SKM-1 treated with dmso at 0.1 percent for 144 hours (cell line): ENCODE measurements around the gene ANKS1B.
A peak's percentile ranks its signal among the peaks of the same experiment; 100 is the strongest.
"Not testable (repeated sequence)": the region's sequence is repeated elsewhere in the genome, so short reads cannot be mapped to it uniquely, and the experiment has no call there.

ENCODE experiments used
- DNase-seq: peaks from one replicate; lab custom pipeline; 2025; ENCODE audit not compliant: unreplicated experiment; lab: John Stamatoyannopoulos, UW

The ANKS1B gene

DNA sequence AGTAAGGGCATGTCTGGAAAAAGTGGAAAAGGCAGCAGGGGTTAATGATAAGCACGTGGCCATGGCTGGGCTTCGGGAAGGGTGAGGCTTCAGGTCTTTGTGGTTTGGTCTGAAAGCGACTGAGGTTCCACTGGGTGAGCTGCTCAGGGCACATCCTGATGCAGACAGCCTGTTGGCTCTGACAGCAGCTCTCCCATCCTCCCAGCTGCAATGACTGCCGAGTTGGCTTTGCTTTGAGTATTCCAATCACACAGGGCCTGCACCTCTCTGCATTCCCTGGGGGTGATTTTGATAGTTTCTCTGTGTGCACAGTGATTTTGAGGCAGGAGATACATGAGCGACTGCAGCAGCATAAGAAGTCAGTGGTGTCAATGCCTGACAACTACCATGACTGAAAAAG is 948.9 kb downstream of the ANKS1B start:
- no peak for DNase-seq

DNA sequence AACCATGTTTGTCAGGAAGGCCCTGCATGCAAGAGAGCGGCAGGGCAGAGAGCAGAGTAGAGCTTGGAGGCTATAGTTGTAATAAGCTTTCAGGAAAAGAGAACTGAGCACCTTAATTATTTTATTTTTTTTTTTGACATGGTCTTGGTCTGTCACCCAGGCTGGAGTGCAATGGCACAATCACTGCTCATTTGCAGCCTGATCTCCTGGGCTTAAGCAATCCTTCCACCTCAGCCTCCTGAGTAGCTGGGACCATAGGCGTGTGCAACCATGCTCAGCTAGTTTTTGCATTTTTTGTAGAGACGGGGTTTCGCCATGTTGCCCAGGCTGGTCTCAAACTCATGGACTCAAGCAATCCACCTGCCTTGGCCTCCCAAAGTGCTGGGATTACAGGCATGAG is 950.5 kb downstream of the ANKS1B start:
- not testable (repeated sequence) for DNase-seq

DNA sequence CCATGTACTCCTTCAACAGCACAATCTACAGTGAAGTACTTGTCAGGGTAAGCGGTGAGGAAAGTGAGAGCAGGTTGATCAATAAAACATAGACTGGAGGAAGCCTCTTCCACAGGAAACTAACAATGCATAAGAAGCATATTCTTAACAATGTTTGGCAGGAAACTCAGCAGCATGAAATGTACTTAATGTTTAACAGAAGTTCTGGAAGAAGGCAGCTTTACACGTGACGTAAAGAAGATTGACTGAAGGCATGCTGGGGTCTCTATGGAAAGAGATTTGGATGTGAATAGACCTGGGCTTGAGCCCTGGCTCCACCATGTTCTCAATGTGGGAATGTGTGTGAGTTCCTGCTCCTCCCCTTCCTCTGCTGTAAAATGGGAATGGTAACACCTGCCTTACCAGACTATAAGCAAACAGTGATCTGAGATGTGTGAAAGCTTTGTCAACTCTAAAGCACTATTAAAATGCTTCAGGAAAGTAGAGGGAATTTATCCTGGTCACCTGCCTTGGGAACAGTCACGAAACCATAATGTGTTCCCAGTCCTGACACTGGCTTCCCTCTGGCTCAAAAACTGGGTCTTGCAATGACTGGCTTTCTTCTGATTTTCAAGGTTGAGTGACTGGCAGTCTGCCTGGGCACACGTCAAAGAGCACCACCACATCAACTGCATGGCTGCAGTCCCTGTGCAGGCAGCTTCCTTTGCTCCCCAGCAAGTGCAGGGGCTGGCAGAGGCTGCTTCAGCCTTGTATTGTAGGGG is 955.0 kb downstream of the ANKS1B start:
- DNase-seq = no peak

DNA sequence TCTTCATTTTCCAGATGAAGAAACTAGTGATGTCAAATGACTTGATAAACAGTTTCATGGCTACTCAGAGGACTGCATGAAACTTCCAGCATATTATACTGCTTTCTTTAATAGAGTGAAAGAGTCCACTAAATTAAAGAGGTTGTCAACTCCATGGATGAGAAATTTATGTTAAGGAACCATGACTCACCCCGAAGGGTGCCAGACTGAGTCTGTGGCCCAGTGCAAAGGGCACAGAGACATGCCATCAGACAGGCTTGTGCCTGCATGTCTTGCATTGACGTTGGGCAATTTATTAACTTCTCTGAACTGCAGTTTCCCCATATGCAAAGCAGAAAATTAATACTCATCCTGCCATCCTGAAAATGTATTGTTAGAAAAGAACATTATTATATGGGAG is 957.3 kb downstream of the ANKS1B start:
- DNase-seq = no peak

DNA sequence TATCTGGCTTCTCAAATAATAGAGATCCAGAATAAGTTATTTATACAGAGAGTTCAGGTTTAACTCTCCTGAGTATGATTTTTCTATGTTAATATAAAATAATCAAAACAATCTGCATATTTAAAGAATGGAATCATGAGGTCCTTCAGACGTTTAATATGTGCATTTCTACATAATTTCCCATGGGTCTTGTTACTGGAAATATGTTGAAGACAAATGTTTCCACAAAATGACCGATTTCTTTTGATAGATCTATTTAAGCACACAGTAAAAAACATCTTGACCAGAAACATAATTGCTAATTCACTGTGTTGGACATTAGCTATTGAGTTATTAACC is 957.7 kb downstream of the ANKS1B start:
- no peak for DNase-seq

DNA sequence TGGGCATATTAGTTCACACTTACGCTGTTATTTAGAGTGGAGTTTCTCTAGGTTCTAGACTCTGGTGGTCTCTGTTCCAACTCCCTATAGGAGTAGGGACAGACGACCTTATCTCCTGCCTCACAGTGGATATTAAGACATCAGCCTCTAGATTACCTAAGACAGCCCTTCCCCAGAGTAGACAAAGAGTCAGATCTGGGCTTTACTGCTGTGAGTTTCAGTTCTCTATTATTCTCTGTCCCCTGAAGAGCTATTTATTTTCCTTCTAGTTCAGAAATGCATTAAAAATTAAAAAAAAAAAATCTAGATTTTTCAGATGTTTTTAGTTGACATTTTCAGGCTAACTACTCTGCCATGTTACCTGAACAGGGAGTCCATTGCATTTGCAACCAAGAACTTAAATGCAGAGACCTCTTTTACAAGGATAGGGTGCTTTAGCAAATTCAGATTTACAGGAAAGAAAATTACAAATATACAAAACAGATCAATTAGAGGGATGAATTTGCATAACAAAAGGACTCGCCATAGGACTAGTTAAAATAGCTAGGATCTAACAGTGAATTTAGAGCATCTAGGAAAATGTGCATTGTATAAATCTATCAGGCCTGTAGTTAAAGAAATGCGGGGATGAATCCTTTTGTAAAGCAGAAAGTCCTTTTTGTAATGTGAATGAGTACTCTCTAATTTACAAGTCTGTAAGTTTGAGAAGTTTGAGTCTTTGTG is 958.2 kb downstream of the ANKS1B start:
- no peak for DNase-seq

DNA sequence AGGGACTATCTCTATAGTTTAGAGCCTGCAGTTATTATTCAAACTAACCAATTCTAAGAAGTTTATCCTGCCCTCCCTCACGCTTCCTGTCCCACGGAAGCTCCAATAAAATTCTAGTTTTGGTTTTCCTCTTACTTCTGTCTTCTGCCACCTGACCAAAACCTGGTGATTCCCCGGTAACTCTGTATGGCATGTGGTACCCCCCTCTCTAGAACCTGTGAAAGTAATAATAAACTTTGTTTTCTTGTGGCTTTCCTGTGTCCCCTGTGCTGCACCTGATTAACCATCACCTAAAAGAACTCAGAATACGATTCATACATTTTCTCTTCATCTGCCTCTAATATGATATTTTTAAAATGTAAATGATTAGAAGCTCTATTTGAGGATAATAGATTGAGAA is 959.9 kb downstream of the ANKS1B start:
- no peak for DNase-seq

DNA sequence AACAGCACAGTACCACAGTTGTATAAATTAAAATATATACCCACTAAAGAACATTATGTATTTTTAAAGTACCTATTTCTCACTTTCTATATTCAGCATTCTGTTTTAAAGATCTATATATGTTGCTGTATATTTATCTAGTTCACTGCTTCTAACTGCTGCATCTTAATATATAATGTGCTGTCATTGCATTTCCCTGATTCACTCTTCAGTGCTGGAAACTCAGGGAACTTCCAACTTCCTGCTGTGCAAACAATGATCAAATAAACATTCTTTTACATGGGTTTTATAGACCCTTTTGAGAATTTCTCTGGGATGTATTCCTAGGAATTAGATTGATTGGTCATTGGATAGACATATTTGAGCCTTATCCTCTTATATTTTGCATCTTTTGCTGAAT is 960.5 kb downstream of the ANKS1B start:
- DNase-seq = no peak

DNA sequence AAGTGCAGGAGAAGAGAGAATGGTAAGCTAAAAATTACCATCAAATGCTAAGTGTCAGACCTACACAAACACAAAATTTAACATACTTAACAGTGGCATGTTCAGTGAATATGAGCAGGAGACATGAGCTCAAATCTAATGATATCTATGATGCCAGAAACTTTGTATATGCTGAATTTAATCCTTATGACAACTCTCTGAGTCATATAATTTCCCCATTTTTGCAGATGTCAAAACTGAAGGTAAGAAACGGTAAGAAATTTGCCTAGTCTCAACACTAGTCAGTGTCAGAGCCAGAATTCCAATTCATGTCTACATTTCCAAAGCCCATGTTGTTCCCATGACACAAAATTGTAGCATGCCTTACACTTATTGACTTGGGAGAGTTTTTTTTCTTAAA is 963.9 kb downstream of the ANKS1B start:
- no peak for DNase-seq

DNA sequence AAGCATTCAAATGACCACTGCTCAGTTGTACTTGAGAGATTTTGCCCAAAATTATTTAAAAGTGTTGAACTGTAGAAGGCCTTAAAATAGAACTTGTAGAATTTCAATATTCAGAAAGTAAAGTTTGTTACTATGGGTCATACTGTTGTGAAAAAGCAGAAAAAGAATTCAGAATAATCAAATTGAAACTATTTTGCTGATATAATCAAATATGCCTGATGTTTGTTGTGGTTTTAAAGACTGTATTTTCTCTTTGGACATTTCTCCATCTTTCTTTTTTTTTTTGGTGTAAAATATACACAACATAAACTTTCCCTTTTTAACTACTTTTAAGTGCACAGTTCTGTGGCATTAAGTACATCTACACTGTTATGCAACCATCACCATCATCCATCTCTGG is 964.9 kb downstream of the ANKS1B start:
- DNase-seq = no peak

DNA sequence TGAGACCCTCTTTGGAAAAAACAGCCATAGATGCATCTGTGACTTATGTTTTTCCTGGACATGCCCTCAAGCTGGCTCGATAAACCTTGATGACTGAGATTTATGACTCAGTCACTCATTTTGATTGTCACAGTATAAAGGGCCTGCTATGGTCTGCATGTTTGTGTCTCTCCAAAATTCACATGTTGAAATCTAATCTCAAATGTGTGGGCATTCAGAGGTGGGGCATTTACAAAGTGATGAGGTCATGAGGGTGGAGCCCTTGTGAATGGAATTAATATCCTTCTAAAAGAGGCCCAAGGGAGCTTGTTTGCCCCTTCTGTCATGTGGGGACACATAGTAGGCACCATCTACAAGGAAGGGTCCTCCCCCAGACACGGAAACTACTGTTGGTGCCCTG is 966.8 kb downstream of the ANKS1B start:
- no peak for DNase-seq

DNA sequence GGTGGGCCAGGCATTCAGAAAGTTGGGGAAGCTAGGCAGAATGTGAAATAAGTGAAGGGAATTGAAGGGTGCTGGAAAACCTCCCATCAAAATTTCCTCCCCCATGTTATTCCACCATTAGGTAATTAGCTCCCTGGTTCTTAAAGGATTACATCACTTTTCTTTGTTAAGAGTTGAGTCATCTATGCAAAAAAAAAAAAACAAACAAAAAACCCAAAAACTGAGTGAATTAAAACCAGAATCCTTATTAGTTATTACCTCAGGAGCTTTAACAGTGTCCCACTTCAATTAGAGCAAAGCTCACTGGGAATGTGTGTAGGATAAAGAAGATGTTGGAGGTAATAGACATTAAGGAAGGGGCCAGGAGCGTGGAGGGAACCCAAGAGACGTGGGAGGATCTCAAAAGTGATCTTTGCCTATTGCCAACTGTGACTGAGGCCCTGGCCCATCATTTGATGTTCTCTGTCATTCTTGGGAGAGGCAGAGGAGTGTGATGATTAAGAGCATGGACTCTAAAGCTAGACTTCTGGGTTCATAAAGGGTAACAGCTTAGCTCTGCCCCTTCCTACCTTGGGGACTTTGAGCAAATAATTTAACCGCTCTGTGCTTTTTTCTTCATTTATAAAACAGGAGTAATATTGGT is 975.0 kb downstream of the ANKS1B start:
- no peak for DNase-seq

DNA sequence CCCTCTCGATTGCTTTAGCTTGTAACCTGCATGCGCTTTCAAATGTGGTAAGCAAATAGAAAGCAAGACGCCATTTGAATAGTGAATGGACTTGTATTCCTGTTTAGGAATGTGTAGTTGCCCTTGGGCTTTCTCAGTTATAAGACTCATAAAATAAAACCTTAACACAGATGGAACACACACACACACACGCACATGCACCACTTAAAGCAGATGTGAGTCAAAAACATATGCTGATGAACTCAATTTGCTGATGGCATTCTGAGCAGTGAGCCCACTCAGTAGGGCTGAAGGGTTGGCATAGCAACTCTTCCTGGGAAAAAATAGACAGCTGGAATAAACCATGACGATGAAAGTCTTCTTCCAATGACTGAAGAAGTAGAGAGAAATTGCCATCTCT is 979.1 kb downstream of the ANKS1B start:
- no peak for DNase-seq

DNA sequence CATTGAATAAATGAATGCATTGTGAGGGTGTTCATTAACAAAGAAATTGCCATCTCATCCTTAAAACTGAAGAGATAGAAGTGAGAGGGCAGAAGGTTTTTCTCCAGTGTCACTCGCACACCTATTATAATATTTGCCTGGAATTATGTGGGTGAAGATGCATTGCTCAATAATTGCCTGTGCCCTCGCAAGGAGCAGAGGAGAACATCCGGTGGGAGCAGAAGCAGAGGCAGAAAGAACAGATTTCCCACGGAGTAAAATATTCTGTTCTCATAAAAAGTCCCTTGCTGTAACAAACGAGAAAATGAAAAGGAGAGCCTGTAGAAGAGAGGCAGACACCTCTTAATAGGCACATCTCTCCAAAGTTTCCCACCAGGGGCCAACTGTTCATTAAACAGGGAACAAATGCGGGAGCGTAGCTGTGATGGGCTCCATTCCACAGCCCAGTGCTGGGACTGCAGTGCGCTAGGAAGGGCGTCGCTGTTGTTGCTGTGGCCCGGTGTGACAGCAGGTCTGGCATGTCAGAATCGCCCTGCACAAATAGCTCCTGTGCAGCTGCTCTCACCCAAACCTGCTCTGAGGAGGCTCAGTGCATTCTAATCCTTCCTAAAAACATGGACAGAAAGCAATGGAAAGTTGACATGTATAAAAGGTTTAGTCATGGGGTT is 979.8 kb downstream of the ANKS1B start:
- DNase-seq = no peak

DNA sequence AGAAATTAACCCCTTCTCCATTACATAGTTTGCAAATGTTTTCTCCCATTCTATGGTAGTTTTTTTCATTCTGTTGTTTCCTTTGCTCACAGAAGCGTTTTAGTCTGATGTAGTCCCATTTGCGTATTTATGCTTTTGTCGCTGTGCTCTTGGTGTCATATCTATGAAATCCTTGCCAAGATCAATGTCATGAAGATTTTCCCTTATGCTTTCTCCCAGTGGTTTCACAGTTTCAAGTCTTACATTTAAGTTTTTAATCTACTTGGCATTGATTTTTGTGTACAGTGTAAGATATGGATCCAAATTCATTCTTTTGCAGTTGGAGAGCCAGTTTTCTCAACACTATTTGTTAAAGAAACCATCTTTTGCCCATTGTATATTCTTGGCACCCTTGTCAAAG is 982.0 kb downstream of the ANKS1B start:
- no peak for DNase-seq

DNA sequence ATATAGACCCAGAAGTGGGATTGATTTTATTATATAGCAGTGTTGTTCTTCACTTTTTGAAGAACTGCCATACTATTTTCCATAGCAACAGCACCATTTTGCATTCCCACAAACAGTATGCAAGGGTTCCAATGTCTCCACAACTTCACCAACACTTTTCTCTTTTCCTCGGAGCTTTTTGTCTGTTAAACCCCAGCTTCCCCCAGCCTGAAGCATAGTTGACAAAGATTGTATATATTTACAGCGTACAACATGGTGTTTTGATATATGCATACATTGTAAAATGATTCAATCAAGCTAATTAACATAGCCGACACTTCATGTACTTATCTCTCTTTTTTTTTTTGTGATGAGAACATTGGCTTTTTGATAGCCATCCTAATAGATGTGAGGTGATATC is 982.6 kb downstream of the ANKS1B start:
- no peak for DNase-seq

DNA sequence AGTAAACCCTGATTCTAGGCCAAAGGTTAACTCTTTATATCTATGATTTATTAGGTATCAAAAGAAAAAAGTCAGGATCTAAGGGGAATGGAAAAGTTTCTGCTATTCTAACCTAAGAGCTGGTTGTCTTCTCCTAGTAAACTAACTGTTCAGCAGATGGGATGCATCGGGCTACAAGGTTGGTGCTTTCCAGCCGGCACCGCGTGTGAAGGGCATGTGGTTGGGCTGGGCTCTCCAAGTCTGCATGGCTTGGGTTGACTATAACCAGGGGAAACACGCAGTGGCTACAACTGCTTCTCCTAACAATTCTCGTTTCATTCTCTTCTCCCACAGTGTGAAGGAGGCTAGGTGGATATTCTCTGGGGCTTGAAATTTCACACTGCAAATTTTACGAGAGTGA is 985.2 kb downstream of the ANKS1B start:
- DNase-seq = no peak

DNA sequence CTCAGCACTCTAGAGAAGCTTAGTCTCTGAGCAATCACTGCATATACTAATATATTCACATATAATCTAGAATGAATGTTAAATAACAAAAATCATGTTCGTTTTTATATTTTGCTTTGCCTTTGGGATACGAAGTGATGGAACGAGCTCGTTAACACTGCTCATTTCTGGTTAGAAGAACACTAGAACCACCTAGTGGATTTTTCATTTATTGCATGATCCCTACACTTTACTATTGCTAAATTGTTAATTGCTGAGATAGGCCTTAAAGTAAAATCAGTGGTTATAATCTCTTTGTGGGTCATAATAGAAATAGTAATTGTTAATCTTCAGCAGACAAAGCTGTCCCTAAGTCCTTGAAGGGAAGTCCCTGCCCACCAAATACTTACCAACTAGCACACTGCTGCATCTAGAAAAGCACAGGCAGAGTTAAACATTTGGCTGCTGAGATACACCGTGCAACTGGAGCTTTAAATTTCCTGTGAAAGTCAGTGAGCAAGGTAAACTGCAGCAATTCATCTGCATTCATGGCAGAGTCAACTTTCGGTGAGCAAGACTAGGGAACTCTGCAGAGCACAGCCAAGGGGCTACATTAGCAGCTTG is 985.9 kb downstream of the ANKS1B start:
- DNase-seq = peak; percentile 0

DNA sequence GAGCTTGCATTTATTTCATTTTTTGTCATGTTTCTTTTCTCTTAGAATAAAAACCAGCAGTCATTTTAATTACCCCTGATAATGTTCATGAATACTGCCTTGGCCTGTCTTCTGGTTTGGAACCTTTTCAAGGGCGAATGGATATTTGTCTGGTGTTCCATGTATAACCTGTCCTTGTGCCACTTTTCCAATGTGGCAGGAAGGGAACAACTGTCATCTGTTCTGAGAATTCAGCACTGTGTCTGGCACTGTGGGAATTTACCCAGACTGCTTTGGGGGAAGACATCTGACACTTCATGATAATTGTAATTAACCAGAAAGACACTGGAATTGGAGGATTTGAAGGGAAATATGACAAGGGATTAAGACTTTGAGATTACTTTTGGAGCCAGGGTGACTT is 986.8 kb downstream of the ANKS1B start:
- DNase-seq = no peak

DNA sequence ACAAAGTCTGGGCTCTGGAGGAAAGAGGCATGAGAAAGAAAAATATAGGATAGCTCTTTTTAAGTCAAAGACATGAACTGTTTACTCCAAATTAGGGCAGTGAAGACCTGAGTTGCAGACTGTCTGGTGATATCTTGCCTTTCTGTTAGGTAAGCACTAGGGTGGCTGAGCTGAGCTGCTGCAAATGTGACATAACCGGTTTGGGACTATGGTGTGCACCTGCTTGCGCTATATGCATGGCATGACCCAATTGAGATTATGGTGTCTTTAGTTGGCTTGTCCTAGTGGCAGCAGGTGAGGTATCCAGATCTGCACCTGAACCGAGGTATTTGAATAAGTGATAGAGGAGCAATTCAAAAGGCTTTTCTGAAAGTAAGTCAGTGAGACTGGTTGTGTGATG is 994.1 kb downstream of the ANKS1B start:
- DNase-seq = no peak

DNA sequence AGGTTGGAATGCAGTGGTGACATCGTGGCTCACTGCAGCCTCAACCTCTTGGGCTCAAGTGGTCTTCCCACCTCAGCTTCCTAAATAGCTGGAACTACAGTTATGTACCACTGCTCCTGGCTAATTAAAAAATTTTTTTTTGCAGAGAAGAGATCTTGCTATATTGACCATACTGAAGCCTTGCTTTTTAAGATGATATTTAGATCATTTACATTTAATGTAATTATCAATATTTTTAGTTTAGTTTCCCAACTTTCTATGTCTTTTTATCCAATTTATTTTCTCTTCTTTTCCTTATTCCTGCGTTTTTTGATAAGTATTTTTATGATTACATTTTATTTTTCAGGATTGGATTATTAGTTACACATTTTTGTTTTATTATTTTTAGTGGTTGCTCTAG is 999.6 kb downstream of the ANKS1B start:
- no peak for DNase-seq
